HCT116 (cell line): ENCODE measurements around the gene CPNE4. TPM values are rescaled to one million over a fixed set of nuclear protein-coding genes. Genes with fewer than 3 reads are reported as not detected.

Experiments
- ATAC-seq: fragments of 200-7000 bp; cut with Tn5 transposase; 2 replicates; pipeline ENCODE4 v1.9.1; 2020; ENCODE audit warnings: mild to moderate bottlenecking, moderate library complexity
- BruUV-seq: library from RNA; stranded (reverse); fragments of 400-500 nt; replicated peaks from 2 replicates; lab custom pipeline; 2021; lab: Mats Ljungman, UMichigan
- CTCF ChIA-PET: fragments of 300-600 bp; sonication (Branson Sonifier 250); formaldehyde crosslinking; loops from one replicate; lab custom pipeline; 2021; ENCODE audit warnings: antibody characterized with exemption; lab: Charles Lee
- POLR2A ChIA-PET: fragments of 300-600, 350-600 bp; sonication (Branson Sonifier 250); formaldehyde crosslinking; loops from one replicate; lab custom pipeline; 2021; ENCODE audit warnings: antibody characterized with exemption; lab: Charles Lee
- RAD21 ChIA-PET, 2 experiments: fragments of 300-600 bp; sonication (Branson Sonifier 250); formaldehyde crosslinking; loops; one replicate each; lab custom pipeline; 2023; ENCODE audit warnings: low total read pairs in 2 of 2; ENCODE audit not compliant: uncharacterized antibody in 2 of 2, unreplicated experiment in 2 of 2, low non-redundant PET in 1 of 2; lab: Charles Lee
- DNase-seq: peaks from one replicate; pipeline ENCODE4 v3.0.0-alpha.2; 2010; ENCODE audit warnings: low read depth, low spot score
- H2AFZ ChIP-seq: fragments of 200-600 bp; shearing (Covaris generic), sonication (generic); 2 replicates; pipeline ENCODE4 v1.6.1; 2017; ENCODE audit warnings: low read depth, mixed run types, mixed read lengths, antibody characterized with exemption, low read length; ENCODE audit not compliant: poor library complexity, severe bottlenecking
- H3K27ac ChIP-seq: 2 replicates; pipeline ENCODE4 v1.5.1; 2012; ENCODE audit warnings: low read depth, low read length
- H3K27me3 ChIP-seq: fragments of 200-600 bp; sonication (generic); 2 replicates; pipeline ENCODE4 v1.6.1; 2016; ENCODE audit warnings: mixed run types, low read length, mixed read lengths; ENCODE audit not compliant: insufficient read depth
- H3K36me3 ChIP-seq, 2 experiments: fragments of 200-500 bp in 1 of 2; fragments of 200-600 bp in 1 of 2; sonication (Bioruptor generic) in 1 of 2; sonication (generic) in 1 of 2; 2 replicates each; pipeline versions ENCODE4 v1.5.1 to v1.6.1; 2014 to 2016; ENCODE audit warnings: low read length in 2 of 2, inconsistent platforms in 1 of 2, mixed read lengths in 1 of 2, mixed run types in 1 of 2; ENCODE audit not compliant: insufficient read depth in 2 of 2, control insufficient read depth in 1 of 2
- H3K4me1 ChIP-seq, 2 experiments: fragments of 200-600 bp in 1 of 2; sonication (generic) in 1 of 2; 2 replicates each; pipeline versions ENCODE4 v1.5.1 to v1.6.1; 2012 to 2017; ENCODE audit warnings: low read length in 2 of 2, inconsistent platforms in 1 of 2, mild to moderate bottlenecking in 1 of 2, mixed read lengths in 1 of 2, mixed run types in 1 of 2, moderate library complexity in 1 of 2; ENCODE audit not compliant: insufficient read depth in 2 of 2, control insufficient read depth in 1 of 2
- H3K4me2 ChIP-seq: fragments of 200-600 bp; sonication (generic); 2 replicates; pipeline ENCODE4 v1.6.1; 2017; ENCODE audit warnings: mixed run types, low read length, mixed read lengths
- H3K4me3 ChIP-seq, 2 experiments: fragments of 200-600 bp in 1 of 2; sonication (generic) in 1 of 2; replicated peaks in 1 of 2; 2 replicates each; pipeline ENCODE4 v1.5.1; 2011 to 2016; ENCODE audit warnings: low read length in 2 of 2, control low read depth in 1 of 2, low read depth in 1 of 2, mild to moderate bottlenecking in 1 of 2, mixed read lengths in 1 of 2, mixed run types in 1 of 2
- H3K79me2 ChIP-seq: fragments of 200-600 bp; sonication (generic); 2 replicates; pipeline ENCODE4 v1.6.1; 2017; ENCODE audit warnings: mild to moderate bottlenecking, mixed run types, low read length, moderate library complexity, mixed read lengths; ENCODE audit not compliant: insufficient read depth
- H3K9ac ChIP-seq: fragments of 200-600 bp; sonication (generic); 2 replicates; pipeline ENCODE4 v1.6.1; 2016; ENCODE audit warnings: low read length, mixed read lengths
- H3K9me2 ChIP-seq: fragments of 200-600 bp; sonication (generic), shearing (Covaris generic); 2 replicates; pipeline ENCODE4 v1.6.1; 2017; ENCODE audit warnings: mixed run types, mild to moderate bottlenecking, moderate library complexity; ENCODE audit not compliant: insufficient read depth
- H3K9me3 ChIP-seq, 2 experiments: fragments of 200-500 bp in 1 of 2; fragments of 200-600 bp in 1 of 2; sonication (Bioruptor generic) in 1 of 2; sonication (generic) in 1 of 2; 2 replicates each; pipeline ENCODE4 v1.6.1; 2014 to 2017; ENCODE audit warnings: low read length in 2 of 2, mixed read lengths in 2 of 2, inconsistent platforms in 1 of 2, low read depth in 1 of 2, mild to moderate bottlenecking in 1 of 2, mixed run types in 1 of 2, moderate library complexity in 1 of 2; ENCODE audit not compliant: control insufficient read depth in 1 of 2, insufficient read depth in 1 of 2
- H4K20me1 ChIP-seq: fragments of 200-600 bp; sonication (generic), shearing (Covaris generic); 2 replicates; pipeline ENCODE4 v1.6.1; 2017; ENCODE audit warnings: mixed run types, mild to moderate bottlenecking, moderate library complexity; ENCODE audit not compliant: insufficient read depth
- CBX3 ChIP-seq: IDR thresholded peaks from 2 replicates; pipeline ENCODE4 v1.6.1; 2012; ENCODE audit warnings: low read depth
- CEBPB ChIP-seq: IDR thresholded peaks from 2 replicates; pipeline ENCODE4 v1.6.1; 2012; ENCODE audit warnings: low read depth
- EGR1 ChIP-seq: IDR thresholded peaks from 2 replicates; pipeline ENCODE4 v1.6.1; 2012; ENCODE audit warnings: low read depth
- ELF1 ChIP-seq: IDR thresholded peaks from 2 replicates; pipeline ENCODE4 v1.6.1; 2012; ENCODE audit warnings: low read depth, borderline replicate concordance
- EZH2 ChIP-seq: fragments of 200-600 bp; sonication (generic); IDR thresholded peaks from 2 replicates; pipeline ENCODE4 v1.6.1; 2017; ENCODE audit warnings: antibody characterized with exemption, mixed run types
- EZH2phosphoT487 ChIP-seq: fragments of 200-600 bp; IDR thresholded peaks from 2 replicates; pipeline ENCODE4 v1.6.1; 2018; ENCODE audit warnings: antibody characterized with exemption, borderline replicate concordance
- JUND ChIP-seq: IDR thresholded peaks from 2 replicates; pipeline ENCODE4 v1.6.1; 2012
- MAX ChIP-seq: IDR thresholded peaks from 2 replicates; pipeline ENCODE4 v1.6.1; 2012
- POLR2A ChIP-seq: IDR thresholded peaks from 2 replicates; pipeline ENCODE4 v1.7.0; 2011; ENCODE audit warnings: borderline replicate concordance; ENCODE audit not compliant: insufficient read depth, insufficient read length; ENCODE audit errors: extremely low read depth
- REST ChIP-seq: IDR thresholded peaks from 2 replicates; pipeline ENCODE4 v1.6.1; 2012; ENCODE audit warnings: low read depth
- SRF ChIP-seq: IDR thresholded peaks from 2 replicates; pipeline ENCODE4 v1.6.1; 2012; ENCODE audit warnings: low read depth
- TCF7L2 ChIP-seq: IDR thresholded peaks from 2 replicates; pipeline ENCODE4 v1.7.0; 2011; ENCODE audit warnings: borderline replicate concordance, inconsistent platforms; ENCODE audit not compliant: insufficient read depth, insufficient read length; ENCODE audit errors: extremely low read depth
- YY1 ChIP-seq: IDR thresholded peaks from 2 replicates; pipeline ENCODE4 v1.6.1; 2011; ENCODE audit warnings: low read length, low read depth, moderate library complexity, mild to moderate bottlenecking; ENCODE audit not compliant: insufficient replicate concordance; ENCODE audit errors: extremely low read depth
- ZBTB33 ChIP-seq: IDR thresholded peaks from 2 replicates; pipeline ENCODE4 v1.6.1; 2011; ENCODE audit warnings: mild to moderate bottlenecking, low read length, moderate library complexity; ENCODE audit not compliant: insufficient replicate concordance; ENCODE audit errors: extremely low read depth
- intact Hi-C: fragments of 100-400 bp; cut with micrococcal nuclease; formaldehyde crosslinking; loops from 2 replicates; pipeline ENCODE4 v1.10.0; 2022
- total RNA-seq: library from RNA; stranded (reverse); gene quantifications from one replicate; pipeline ENCODE4 v1.2.1, GENCODE V29; 2021; ENCODE audit not compliant: unreplicated experiment

The CPNE4 gene
- total RNA-seq, 1 experiment from 2014 or later: not detected

- Histone ChIP-seq H3K27ac (no peak overlapping the region), H3K4me3 (no peak overlapping the region), H4K20me1 (no peaks in the 10 kb centered on the region; the same call in 1 of the 2 replicates), H2AFZ (no peak overlapping the region), H3K9me2 (no peaks in the 10 kb centered on the region; the same call in 1 of the 2 replicates), H3K36me3 (no peaks in the 10 kb centered on the region), H3K79me2 (no peaks in the 10 kb centered on the region), H3K4me2 (no peak overlapping the region), H3K9ac (no peak overlapping the region), H3K4me1 (no peaks in the 10 kb centered on the region), H3K9me3 (no peaks in the 10 kb centered on the region), H3K27me3 (peaks cover 63% of the 10 kb centered on the region)
- no peak for TF ChIP-seq CEBPB
- BruUV-seq: no TSS peak
- ChIA-PET CTCF (no interaction called here), RAD21 (no interaction called here), POLR2A (no interaction called here)
- intact Hi-C loops: no loop called here
- no peak for DNase-seq
- ATAC-seq: no peak
Measured at GRCh38 chr3:131622726-131623125, 412.1 kb downstream of the CPNE4 start.

DNA sequence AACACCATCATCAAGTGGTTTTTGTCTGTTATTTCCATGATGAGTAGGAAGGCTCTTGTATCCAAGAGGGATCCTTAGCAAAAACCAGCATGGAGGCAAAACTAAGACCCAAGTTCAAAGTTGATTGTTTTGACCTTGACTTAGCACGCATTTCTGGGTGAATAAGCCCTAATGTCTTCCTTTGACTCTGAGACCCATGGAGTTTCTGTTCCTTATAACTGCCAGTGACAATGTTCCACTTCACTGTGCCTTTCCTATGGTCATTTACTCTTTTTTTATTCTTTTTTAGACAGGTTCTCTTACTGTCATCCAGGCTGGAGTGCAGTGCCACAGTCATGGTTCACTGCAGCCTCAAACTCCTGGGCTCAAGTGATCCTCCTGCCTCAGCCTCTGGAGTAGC, 413.8 kb downstream of the CPNE4 start:
- Histone ChIP-seq H3K79me2 (no peaks in the 10 kb centered on the region), H2AFZ (no peak overlapping the region), H3K9ac (no peak overlapping the region), H3K9me2 (no peaks in the 10 kb centered on the region; the same call in 1 of the 2 replicates), H3K9me3 (no peaks in the 10 kb centered on the region), H3K36me3 (no peaks in the 10 kb centered on the region), H3K27ac (no peak overlapping the region), H3K4me3 (no peak overlapping the region), H3K27me3 (peaks cover 69% of the 10 kb centered on the region), H4K20me1 (no peaks in the 10 kb centered on the region; the same call in 1 of the 2 replicates), H3K4me2 (no peak overlapping the region), H3K4me1 (no peaks in the 10 kb centered on the region)
- intact Hi-C loops: no loop called here
- RAD21 ChIA-PET: no interaction called here
- CTCF ChIA-PET: no interaction called here
- DNase-seq: no peak
- POLR2A ChIA-PET: no interaction called here
- no peak for ATAC-seq
- no TSS peak for BruUV-seq
- no peak for TF ChIP-seq MAX
- no peak for TF ChIP-seq REST
- TF ChIP-seq EGR1: no peak
- no peak for TF ChIP-seq EZH2phosphoT487
- no peak for TF ChIP-seq TCF7L2
- TF ChIP-seq YY1: no peak
- TF ChIP-seq JUND: no peak
- no peak for TF ChIP-seq CBX3
- no peak for TF ChIP-seq ELF1
- TF ChIP-seq POLR2A: no peak
- TF ChIP-seq SRF: no peak
- no peak for TF ChIP-seq EZH2
- TF ChIP-seq ZBTB33: no peak
